GM23338 (cell line): Measurements from ENCODE around the gene TRUB2.

Experiments used
- CREB1 ChIP-seq: fragments of 250-450 bp; sonication (Bioruptor Pico); IDR thresholded peaks from 2 replicates; pipeline ENCODE4 v1.5.0; 2020; ENCODE audit warnings: low read depth, mild to moderate bottlenecking, moderate library complexity
- EZH2 ChIP-seq: fragments of 200-600 bp; sonication (generic); IDR thresholded peaks from one replicate; pipeline ENCODE4 v1.8.0; 2017; ENCODE audit warnings: antibody characterized with exemption, mild to moderate bottlenecking, low read depth; ENCODE audit not compliant: unreplicated experiment
- EZH2phosphoT487 ChIP-seq: fragments of 200-600 bp; sonication (generic); IDR thresholded peaks from one replicate; pipeline ENCODE4 v1.8.1; 2018; ENCODE audit warnings: antibody characterized with exemption; ENCODE audit not compliant: unreplicated experiment
- JUNB ChIP-seq: IDR thresholded peaks from one replicate; pipeline ENCODE4 v1.6.1; 2016; ENCODE audit warnings: antibody characterized with exemption; ENCODE audit not compliant: unreplicated experiment
- NANOG ChIP-seq: IDR thresholded peaks from 2 replicates; pipeline ENCODE4 v1.6.1; 2016; ENCODE audit warnings: antibody characterized with exemption, borderline replicate concordance
- POLR2AphosphoS5 ChIP-seq: IDR thresholded peaks from 2 replicates; pipeline ENCODE4 v1.6.1; 2016; ENCODE audit warnings: antibody characterized with exemption, low read depth
- STAT1 ChIP-seq: IDR thresholded peaks from one replicate; pipeline ENCODE4 v1.6.1; 2016; ENCODE audit warnings: antibody characterized with exemption; ENCODE audit not compliant: unreplicated experiment
- ZNF114 ChIP-seq: fragments of 250-450 bp; sonication (Bioruptor Pico); IDR thresholded peaks from 2 replicates; pipeline ENCODE4 v1.5.0; 2020; ENCODE audit warnings: mild to moderate bottlenecking, moderate library complexity
- ZNF331 ChIP-seq: fragments of 250-450 bp; sonication (Bioruptor Pico); IDR thresholded peaks from 2 replicates; pipeline ENCODE4 v1.5.0; 2020; ENCODE audit warnings: low read depth, mild to moderate bottlenecking, moderate library complexity
- TF ChIP-seq, protein P1 (sequence below), 2 experiments: fragments of 200-600 bp in 1 of 2; sonication (generic) in 1 of 2; conservative IDR thresholded peaks; 2 replicates each; pipeline versions ENCODE4 v1.5.1 to v1.6.1; 2016 to 2017; ENCODE audit warnings: antibody characterized with exemption in 2 of 2, low read depth in 2 of 2, mild to moderate bottlenecking in 2 of 2, moderate library complexity in 1 of 2
- TF ChIP-seq, protein P2 (sequence below): fragments of 250-450 bp; sonication (Bioruptor Pico); IDR thresholded peaks from 2 replicates; pipeline ENCODE4 v1.5.0; 2020; ENCODE audit warnings: mild to moderate bottlenecking, moderate library complexity
- TF ChIP-seq, protein P3 (sequence below): IDR thresholded peaks from one replicate; pipeline ENCODE4 v1.6.1; 2018; ENCODE audit warnings: antibody characterized with exemption; ENCODE audit not compliant: unreplicated experiment
- TF ChIP-seq, protein P4 (sequence below): IDR thresholded peaks from 2 replicates; pipeline ENCODE4 v1.6.1; 2016; ENCODE audit warnings: antibody characterized with exemption

DNA sequence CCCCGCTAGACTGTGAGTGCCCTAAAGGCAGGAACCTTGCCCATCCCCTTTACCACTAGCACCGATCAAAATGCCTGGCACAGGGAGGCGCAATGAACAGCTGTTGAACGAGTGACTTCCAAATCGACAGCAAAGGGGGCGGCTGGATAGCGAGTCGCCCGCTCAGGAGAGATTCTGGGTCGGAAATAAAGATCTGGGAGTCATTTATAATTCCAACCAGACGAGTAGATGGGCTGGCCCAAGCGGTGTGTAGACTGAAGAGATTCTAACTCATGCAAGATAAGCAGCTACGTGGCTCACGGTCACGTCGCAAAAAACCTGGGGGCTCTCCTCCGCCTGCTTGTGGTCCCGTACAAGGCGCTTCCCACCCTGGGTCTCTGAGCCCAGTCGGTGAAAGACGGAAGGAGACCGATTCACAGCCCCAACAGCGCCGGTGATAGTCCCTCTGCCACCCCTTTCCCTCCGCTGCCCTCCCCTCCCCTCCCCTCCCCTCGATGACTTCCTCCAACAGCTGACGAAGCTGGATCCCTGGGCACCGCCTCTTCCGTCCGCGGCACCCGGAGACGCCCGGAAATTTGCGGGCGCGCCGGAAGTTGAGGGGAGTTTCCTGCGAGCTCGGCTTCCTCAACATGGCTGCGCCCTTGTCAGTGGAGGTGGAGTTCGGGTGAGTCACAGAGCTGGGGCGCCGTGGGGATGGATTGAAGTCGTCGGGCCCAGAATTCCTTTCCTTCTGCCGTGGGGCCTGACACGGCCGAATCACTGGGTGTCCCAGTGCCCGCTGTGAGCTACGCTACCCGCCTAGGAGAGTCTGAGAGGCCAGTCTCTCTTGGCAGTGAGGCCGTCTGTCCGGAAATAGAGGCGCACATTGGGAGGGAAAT, 48.7 kb upstream of the TRUB2 start, which contains the start of gene URM1:
- TF ChIP-seq, protein P1, sequence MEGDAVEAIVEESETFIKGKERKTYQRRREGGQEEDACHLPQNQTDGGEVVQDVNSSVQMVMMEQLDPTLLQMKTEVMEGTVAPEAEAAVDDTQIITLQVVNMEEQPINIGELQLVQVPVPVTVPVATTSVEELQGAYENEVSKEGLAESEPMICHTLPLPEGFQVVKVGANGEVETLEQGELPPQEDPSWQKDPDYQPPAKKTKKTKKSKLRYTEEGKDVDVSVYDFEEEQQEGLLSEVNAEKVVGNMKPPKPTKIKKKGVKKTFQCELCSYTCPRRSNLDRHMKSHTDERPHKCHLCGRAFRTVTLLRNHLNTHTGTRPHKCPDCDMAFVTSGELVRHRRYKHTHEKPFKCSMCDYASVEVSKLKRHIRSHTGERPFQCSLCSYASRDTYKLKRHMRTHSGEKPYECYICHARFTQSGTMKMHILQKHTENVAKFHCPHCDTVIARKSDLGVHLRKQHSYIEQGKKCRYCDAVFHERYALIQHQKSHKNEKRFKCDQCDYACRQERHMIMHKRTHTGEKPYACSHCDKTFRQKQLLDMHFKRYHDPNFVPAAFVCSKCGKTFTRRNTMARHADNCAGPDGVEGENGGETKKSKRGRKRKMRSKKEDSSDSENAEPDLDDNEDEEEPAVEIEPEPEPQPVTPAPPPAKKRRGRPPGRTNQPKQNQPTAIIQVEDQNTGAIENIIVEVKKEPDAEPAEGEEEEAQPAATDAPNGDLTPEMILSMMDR (conservative IDR thresholded peaks at IDR 0.05; ENCODE audit: low read depth in 2 of 2): peak in 1 of 2 experiments; percentile 34; a peak in 2 of 4 replicates
- TF ChIP-seq EZH2 (no peak), POLR2AphosphoS5 (peak; percentile 65), EZH2phosphoT487 (no peak), JUNB (no peak), ZNF114 (CRISPR knock-in tag) (no peak), ZNF331 (CRISPR knock-in tag) (no peak), CREB1 (CRISPR knock-in tag) (no peak), STAT1 (no peak), NANOG (no peak)
- TF ChIP-seq, protein P2, sequence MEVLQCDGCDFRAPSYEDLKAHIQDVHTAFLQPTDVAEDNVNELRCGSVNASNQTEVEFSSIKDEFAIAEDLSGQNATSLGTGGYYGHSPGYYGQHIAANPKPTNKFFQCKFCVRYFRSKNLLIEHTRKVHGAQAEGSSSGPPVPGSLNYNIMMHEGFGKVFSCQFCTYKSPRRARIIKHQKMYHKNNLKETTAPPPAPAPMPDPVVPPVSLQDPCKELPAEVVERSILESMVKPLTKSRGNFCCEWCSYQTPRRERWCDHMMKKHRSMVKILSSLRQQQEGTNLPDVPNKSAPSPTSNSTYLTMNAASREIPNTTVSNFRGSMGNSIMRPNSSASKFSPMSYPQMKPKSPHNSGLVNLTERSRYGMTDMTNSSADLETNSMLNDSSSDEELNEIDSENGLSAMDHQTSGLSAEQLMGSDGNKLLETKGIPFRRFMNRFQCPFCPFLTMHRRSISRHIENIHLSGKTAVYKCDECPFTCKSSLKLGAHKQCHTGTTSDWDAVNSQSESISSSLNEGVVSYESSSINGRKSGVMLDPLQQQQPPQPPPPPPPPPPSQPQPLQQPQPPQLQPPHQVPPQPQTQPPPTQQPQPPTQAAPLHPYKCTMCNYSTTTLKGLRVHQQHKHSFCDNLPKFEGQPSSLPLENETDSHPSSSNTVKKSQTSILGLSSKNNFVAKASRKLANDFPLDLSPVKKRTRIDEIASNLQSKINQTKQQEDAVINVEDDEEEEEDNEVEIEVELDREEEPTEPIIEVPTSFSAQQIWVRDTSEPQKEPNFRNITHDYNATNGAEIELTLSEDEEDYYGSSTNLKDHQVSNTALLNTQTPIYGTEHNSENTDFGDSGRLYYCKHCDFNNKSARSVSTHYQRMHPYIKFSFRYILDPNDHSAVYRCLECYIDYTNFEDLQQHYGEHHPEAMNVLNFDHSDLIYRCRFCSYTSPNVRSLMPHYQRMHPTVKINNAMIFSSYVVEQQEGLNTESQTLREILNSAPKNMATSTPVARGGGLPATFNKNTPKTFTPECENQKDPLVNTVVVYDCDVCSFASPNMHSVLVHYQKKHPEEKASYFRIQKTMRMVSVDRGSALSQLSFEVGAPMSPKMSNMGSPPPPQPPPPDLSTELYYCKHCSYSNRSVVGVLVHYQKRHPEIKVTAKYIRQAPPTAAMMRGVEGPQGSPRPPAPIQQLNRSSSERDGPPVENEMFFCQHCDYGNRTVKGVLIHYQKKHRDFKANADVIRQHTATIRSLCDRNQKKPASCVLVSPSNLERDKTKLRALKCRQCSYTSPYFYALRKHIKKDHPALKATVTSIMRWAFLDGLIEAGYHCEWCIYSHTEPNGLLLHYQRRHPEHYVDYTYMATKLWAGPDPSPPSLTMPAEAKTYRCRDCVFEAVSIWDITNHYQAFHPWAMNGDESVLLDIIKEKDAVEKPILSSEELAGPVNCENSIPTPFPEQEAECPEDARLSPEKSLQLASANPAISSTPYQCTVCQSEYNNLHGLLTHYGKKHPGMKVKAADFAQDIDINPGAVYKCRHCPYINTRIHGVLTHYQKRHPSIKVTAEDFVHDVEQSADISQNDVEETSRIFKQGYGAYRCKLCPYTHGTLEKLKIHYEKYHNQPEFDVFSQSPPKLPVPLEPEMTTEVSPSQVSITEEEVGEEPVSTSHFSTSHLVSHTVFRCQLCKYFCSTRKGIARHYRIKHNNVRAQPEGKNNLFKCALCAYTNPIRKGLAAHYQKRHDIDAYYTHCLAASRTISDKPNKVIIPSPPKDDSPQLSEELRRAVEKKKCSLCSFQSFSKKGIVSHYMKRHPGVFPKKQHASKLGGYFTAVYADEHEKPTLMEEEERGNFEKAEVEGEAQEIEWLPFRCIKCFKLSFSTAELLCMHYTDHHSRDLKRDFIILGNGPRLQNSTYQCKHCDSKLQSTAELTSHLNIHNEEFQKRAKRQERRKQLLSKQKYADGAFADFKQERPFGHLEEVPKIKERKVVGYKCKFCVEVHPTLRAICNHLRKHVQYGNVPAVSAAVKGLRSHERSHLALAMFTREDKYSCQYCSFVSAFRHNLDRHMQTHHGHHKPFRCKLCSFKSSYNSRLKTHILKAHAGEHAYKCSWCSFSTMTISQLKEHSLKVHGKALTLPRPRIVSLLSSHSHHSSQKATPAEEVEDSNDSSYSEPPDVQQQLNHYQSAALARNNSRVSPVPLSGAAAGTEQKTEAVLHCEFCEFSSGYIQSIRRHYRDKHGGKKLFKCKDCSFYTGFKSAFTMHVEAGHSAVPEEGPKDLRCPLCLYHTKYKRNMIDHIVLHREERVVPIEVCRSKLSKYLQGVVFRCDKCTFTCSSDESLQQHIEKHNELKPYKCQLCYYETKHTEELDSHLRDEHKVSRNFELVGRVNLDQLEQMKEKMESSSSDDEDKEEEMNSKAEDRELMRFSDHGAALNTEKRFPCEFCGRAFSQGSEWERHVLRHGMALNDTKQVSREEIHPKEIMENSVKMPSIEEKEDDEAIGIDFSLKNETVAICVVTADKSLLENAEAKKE: no peak
- TF ChIP-seq, protein P3, sequence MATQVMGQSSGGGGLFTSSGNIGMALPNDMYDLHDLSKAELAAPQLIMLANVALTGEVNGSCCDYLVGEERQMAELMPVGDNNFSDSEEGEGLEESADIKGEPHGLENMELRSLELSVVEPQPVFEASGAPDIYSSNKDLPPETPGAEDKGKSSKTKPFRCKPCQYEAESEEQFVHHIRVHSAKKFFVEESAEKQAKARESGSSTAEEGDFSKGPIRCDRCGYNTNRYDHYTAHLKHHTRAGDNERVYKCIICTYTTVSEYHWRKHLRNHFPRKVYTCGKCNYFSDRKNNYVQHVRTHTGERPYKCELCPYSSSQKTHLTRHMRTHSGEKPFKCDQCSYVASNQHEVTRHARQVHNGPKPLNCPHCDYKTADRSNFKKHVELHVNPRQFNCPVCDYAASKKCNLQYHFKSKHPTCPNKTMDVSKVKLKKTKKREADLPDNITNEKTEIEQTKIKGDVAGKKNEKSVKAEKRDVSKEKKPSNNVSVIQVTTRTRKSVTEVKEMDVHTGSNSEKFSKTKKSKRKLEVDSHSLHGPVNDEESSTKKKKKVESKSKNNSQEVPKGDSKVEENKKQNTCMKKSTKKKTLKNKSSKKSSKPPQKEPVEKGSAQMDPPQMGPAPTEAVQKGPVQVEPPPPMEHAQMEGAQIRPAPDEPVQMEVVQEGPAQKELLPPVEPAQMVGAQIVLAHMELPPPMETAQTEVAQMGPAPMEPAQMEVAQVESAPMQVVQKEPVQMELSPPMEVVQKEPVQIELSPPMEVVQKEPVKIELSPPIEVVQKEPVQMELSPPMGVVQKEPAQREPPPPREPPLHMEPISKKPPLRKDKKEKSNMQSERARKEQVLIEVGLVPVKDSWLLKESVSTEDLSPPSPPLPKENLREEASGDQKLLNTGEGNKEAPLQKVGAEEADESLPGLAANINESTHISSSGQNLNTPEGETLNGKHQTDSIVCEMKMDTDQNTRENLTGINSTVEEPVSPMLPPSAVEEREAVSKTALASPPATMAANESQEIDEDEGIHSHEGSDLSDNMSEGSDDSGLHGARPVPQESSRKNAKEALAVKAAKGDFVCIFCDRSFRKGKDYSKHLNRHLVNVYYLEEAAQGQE: no peak
- TF ChIP-seq, protein P4, sequence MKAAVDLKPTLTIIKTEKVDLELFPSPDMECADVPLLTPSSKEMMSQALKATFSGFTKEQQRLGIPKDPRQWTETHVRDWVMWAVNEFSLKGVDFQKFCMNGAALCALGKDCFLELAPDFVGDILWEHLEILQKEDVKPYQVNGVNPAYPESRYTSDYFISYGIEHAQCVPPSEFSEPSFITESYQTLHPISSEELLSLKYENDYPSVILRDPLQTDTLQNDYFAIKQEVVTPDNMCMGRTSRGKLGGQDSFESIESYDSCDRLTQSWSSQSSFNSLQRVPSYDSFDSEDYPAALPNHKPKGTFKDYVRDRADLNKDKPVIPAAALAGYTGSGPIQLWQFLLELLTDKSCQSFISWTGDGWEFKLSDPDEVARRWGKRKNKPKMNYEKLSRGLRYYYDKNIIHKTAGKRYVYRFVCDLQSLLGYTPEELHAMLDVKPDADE: peak; percentile 61; the same call in 1 of the 2 replicates
